GM21825 (cell line): ENCODE measurements around the gene C2CD4C.
"Not testable (repeated sequence)": the region's sequence is repeated elsewhere in the genome, so short reads cannot be mapped to it uniquely, and the experiment has no call there.

Experiments used
- ATAC-seq: cut with Tn5 transposase; IDR thresholded peaks from one replicate; pipeline ENCODE4 v1.9.1; 2021; ENCODE audit warnings: mild to moderate bottlenecking, moderate library complexity; ENCODE audit not compliant: unreplicated experiment

Gene C2CD4C

DNA sequence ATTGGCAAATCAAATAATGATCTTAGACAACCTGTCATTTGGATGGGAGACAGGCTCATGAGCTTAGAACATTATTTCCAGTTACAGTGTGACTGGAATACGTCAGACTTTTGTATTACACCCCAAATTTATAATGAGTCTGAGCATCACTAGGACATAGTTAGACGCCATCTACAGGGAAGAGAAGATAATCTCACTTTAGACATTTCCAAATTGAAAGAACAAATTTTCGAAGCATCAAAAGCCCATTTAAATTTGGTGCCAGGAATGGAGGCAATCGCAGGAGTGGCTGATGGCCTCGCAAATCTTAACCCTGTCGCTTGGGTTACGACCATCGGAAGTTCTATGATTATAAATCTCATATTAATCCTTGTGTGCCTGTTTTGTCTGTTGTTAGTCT is 22.8 kb downstream of the C2CD4C start:
- not testable (repeated sequence) for ATAC-seq

DNA sequence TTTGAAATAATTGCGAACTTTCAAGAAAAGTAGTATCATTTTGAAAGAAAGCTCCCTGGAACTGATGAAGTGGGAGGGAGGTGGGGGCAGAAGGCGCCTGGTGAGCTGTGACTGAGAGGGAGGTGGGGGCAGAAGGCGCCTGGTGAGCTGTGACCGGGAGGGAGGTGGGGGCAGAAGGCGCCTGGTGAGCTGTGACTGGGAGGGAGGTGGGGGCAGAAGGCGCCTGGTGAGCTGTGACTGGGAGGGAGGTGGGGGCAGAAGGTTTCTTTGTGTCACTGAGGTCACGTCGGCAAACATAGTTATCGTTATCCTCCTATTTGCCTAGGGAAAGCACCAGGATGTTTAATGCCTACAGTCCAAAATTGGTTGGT is 24.2 kb downstream of the C2CD4C start:
- ATAC-seq: no peak

DNA sequence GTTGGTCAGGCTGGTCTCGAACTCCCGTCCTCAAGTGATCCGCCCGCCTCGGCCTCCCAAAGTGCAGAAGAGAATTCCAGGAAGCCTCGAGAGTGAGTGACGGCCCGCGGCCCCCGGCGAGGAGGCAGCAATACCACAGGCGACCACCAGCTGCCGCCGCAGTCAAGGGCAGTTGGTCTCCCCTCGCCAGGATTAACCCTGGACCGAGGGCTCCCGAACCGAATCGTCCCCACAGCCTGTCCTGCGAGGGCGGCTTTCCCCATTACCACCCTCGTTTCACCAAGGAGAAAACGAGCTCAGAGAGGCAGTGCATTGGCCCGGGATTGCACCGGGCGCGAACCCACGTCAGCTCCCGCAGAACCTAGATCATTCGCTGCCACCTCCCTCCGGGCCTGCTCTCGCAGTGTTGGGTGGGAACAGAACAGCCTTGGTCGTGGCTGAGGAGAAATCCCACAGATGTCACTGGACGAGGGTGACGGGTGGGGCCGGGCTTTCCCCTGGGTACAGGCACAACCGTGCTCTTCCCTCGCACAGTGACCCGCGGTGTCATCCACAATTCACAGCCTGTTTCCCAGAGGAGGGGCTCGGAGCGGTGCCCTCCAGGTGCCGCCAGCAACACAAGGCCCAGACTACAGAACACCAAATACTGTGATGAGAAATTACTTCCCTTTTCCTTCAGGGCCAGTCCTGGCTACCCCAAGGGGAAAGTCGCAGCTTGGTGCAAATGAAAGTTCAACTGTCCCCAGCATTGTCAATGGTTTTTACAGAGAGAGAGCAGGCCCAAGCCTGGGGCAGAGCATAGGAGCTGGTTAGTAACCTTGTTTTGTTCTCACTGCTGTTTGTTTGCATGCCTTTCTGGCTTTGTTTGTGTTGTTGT is 24.8 kb downstream of the C2CD4C start:
- no peak for ATAC-seq

DNA sequence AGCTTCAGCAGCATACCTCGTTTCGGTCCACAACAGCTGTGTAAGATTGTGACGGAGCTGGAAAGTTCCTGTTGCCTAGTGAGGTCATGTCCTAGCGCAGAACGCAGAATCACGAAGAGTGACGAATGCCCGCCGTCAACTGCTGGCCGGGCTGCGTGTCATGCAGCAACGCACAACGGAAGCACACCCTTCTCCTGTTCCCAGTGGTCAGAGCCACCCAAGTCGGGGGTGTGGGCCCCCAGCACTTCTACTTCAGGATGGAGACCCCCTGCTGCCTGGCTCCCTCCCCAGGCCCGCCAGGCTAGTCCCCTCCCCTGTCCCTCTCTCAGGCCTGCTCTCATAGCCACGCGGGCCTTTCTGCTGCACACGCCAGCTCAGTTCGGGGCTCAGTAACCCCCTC is 25.9 kb downstream of the C2CD4C start:
- no peak for ATAC-seq

DNA sequence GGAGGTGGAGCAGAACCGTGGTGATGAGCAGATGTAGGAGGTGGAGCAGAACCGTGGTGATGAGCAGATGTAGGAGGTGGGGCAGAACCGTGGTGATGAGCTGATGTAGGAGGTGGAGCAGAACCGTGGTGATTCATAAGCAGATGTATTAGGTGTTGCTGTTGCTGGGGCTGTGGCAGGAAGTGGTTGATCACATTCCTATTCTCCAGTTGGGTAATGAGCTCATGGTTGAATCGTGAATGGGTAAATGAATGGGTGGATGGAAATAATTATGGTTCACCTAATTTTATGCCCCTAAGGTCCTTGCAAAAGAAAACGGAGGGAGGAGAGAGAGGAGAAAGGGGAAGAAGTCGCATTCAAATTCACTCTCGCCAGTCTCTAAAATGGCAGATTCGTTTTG is 26.4 kb downstream of the C2CD4C start:
- ATAC-seq: not testable (repeated sequence)

DNA sequence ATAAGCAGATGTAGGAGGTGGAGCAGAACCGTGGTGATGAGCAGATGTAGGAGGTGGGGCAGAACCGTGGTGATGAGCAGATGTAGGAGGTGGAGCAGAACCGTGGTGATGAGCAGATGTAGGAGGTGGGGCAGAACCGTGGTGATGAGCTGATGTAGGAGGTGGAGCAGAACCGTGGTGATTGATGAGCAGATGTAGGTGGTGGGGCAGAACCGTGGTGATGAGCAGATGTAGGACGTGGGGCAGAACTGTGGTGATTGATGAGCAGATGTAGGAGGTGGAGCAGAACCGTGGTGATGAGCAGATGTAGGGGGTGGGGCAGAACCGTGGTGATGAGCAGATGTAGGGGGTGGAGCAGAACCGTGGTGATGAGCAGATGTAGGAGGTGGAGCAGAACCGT is 27.0 kb downstream of the C2CD4C start:
- ATAC-seq: not testable (repeated sequence)

DNA sequence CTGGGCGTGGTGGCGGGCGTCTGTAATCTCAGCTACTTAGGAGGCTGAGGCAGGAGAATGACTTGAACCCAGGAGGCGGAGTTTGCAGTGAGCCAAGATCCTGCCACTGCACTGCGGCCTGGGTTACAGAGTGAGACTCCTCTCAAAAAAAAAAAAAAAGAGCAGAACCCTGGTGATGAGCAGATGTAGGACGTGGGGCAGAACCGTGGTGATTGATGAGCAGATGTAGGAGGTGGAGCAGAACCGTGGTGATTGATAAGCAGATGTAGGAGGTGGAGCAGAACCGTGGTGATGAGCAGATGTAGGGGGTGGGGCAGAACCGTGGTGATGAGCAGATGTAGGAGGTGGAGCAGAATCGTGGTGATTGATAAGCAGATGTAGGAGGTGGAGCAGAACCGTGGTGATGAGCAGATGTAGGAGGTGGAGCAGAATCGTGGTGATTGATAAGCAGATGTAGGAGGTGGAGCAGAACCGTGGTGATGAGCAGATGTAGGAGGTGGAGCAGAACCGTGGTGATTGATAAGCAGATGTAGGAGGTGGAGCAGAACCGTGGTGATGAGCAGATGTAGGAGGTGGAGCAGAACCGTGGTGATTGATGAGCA is 28.2 kb downstream of the C2CD4C start:
- not testable (repeated sequence) for ATAC-seq

DNA sequence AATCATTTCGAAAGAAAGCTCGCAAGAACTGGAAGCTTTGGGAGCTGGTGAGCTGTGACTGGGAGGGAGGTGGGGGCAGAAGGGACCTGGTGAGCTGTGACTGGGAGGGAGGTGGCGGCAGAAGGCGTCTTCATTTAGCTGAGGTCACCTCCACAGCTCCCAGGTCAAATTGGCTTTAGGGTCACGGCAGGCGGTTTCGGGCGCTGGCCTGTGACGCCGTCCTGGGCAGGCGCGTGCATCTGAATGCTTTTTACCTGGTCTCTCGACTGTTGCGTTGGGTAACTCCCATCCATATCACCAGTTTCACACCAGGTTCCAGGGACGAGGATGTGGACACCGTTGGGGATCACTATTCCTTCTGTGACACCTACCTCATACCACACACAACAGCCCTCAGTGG is 29.2 kb downstream of the C2CD4C start:
- no peak for ATAC-seq

DNA sequence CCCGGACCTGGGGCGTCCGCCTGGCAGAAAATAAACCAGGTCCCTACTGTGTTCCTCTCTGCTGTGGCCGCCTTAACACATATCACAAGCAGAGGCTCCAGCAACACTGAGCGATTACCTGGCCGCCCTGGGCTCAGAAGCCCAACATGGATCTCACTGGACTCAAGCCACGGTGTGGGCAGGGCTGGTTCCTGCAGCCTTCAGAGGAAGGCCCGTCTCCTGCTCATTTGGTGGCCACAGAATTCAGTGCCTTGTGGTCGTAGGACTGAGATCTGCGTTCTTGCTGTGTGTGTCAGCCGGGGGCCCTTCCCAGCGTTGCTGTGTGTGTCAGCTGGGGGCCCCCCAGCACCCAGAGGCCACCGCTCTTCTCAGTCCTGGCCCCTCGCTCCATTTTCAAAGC is 30.2 kb downstream of the C2CD4C start:
- no peak for ATAC-seq

DNA sequence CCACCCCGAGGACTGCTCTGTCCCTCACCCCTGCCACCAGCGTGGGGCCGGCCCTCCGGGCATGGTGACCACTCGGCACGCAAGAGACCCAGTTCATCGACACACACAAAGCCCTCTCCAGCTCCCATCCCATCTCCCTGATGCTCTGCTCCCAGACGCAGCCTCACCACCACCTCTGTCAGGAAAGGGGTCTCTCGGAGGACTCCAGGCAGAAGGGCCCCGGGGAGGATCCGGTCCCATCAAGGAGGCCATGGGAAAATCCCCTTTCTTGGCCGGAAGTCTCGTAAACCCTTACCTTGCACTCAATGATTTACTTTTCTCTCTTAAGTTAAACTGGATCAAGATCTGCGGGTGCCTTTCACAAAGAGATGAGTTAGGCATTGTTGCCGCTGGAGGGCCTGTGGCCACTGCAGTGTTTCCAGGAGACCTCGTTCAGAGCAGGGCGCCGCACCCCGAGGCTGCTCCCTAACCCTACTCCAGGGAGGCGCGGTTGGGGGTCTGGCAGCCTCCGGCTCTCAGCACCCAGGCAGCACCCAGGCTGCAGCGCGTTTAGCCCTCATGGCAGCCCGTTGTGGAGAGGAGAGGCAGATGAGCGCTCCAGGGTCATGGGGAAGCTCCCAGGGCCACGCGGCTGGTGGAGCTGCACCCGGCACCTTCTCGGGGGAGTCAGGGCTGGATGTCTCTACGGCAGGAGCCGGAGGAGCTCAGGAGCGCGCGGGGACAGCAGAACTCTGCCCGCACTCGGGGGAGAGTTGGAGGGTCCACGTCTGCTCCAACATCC is 31.0 kb downstream of the C2CD4C start:
- no peak for ATAC-seq

DNA sequence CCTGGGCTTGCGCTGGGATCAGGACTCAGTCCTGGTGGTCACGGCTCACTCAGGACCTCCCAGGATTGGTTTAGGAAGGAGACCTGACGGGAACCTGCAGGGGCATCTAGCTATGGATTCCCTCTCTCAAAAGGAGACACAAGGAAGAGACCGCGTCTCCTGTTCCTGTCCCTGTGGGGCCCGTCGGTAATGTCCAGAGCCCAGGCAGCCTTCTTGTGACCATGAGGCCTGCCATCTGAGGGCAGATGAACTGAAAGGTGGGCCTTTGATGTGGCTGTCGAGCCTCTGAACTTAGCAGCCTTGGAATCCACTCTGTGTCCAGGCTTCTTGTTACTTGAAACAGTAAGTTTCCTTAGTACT is 32.9 kb downstream of the C2CD4C start:
- ATAC-seq: no peak

DNA sequence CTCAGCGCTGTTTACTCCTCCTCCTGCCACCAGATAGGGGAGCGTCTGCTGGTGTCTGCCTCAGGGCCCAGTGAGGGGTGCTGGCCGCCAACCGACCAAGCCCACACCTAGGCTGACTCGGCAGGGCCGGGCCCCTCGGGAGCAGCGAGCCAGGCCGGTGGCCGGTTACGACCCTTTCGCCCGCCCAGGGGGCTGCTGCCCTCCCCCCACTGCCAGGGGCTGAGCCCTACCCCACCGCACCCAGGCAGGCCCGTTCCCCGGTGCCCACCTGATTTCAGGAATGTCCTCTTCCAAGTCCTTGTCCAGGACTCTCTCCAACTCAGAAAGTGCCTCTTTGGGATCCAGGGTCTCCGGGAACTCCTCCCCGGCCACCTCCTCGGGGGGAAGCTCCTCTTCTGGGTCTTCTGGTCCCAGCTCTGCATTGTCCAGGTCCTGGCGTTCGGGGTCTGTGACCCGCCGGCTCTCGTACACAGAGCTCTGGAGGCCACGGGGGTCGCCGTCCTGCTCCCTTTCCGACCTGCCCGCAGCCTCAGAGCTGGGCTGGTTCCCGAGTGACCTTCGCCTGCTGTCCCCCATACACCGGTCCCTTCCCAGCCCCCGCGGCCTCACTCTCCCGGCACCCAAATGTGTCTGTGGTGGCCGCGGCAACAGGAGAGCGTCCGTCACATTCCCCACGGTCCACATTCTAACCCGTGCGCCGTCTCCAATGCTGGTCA is 33.4 kb downstream of the C2CD4C start:
- no peak for ATAC-seq

DNA sequence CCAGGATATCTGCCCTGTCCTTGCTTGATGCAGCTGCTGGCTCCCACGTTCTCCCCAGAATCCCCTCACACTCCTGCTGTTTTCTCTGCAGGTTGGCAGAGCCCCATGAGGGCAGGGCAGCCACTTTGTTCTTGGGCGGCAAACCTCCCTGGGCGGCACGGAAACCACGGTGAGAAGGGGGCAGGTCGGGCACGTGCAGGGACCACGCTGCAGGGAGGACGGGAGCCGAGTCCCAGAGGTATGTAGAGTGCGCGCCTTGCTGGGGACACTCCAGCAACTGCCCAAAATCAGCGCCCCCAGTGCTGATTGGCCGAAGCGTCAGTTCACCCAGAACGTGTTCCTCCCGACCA is 34.1 kb downstream of the C2CD4C start:
- ATAC-seq: no peak

DNA sequence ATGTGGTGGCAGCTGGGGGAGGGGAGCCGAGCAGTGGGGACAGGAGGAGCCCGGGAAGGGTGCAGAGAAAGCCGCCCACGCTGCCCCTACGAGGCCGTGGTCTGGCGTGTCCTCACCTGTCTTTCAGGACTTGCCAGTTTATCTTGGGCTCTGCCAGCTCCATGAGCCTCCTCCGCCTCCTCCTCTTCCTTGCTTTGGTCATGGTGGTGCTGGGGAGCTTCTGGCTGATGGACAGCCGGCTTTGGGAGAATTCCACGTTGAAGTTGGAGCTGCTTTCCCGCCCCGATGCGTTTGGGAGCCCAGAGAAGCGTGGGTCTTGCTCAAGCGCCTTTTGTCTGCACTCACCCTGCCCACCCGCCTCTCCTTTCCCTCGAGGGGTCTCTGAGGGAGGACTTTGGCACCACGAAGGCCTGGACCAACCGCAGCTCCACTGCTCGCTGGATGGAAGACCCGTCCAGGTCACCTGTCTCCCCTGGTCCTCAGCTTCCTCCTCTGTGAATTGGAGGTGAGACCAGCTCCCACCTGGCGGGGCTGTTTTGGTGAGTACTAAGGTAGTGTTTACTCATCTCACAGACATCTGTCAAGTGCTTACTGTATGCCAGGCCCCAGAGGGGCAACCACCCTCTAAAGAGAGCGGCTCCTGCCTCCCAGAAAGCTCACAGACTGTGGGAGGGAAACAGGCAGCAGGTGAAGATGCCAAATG is 34.6 kb downstream of the C2CD4C start:
- no peak for ATAC-seq

DNA sequence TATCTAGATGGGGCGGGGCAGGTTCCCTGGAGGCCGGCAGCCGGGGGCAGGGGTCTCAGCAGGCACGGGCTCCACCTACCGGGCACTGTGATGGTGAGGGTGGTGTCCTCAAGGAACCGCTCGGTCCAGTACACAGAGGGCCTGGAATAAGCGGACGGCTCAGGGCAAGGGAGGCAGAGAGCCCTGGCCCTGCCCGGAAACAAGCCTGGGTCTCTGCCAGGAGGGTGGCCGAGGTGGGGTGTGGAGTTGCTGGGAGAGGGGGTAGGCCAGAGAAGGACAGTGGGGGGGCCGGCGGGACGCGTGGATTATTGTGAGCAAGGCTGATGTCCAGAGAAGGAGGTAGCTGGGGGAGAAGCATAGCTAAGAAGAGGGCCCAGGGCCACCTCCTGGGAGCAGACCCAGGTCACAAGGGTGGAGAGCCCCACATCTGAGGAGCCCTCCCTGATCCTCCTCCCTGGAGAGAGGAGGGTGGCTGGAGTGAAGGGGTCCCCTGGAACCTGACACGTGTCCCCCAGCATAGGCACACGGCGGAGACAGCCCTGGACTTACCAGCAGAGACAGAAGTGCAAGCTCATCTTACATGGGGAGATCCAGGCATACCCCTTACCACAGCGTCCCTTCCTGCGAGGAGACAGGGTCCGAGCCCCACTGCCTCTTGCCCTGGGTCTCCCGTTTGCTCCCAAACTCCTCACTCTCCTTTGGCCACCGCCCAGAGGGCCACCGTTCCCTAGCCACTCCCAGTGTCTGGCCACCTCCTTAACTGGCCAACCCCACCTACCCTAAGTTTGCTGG is 35.4 kb downstream of the C2CD4C start:
- ATAC-seq: no peak

DNA sequence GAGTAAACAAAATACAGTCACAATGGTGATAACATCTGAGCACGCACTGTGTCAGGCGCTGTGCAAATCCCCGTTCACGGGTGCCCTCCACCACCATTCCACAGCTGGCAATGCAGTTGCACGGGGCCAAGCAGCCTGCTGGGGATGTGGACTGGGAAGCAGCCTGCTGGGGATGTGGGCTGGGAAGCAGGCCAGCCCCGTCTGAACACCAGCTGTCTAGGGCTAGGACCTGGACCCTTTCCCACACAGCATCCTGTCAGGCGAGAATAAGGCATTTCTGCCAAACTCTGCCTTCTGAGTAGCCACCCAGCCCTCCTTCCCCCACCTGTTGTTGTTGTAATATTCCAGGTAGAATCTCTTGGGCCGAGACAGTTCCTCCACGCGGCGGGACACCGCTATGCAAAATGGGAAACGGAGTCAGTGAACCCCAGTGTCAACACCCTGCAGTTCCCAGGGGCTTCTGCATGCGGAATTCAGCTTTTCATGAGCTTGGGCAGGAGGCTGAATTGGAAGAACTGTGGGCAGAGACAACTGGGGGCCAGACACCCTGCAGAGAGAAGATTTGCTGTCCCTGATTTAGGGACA is 36.5 kb downstream of the C2CD4C start:
- ATAC-seq: no peak

DNA sequence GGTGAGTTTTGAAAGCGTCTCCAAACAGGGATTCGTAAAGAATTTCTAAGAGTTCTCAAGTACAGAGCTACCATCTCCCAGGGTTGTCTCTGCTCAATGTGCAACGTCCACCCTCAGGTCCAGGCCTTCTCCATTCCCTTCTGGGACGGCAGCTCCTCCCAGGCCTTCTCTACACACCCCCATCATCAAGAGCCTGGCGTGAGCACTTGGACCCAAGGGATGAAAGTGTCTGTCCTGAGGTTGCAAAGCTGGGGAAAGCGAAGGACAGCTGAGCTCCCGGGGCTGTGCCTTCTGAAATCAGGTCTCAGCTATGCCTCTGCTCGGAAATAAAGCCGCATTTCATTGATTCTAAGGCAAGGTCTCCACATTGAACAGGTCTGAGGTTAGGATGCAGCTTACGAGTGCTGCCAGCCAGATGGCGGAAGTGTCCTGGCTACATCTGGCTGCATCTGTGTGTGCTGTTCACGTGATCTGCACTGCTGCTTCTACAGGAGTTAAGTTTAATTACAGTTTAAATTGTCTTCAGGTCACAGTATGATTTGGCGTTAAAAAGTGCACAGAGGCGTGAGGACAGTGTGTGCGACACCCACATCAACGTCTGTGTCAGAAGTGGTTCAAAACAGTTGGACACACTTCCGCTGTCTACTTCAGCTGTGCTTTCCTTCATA is 37.3 kb downstream of the C2CD4C start:
- ATAC-seq: no peak

DNA sequence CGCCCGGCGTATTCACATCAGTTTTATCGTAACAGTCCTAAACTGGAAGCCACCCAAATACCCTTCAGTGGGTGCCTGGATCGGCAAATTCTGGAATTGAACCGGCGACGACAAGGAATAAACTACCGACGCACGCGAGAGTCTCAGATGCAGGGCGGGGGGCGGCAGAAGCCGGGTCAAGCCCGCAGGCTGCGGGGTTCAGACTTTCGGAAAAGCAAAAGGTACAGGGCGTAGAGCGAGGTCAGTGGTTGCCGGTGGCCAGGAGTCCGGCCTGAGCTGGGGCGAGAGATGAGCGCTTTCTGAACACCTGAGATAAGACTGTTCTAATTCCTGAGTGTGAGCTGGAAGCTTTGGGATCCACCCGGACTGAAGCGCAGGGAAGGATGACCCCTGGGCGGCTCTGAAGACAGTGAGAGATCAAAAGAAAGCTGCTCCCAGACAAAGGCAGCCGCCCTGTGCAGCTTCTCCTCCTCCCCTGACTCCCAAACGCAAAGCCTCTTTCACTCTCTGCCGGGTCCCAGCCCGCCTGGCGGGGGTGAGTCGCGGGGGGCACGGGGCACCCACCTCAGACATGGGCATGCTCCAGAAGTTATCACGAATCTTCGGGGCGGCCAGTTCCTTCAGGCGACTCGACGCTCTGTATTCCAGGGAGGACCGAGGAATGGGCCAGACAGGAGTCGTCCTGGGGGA is 38.2 kb downstream of the C2CD4C start:
- ATAC-seq: no peak
